HG03095 (cell line): ENCODE measurements around the gene CDKN2B.
"Not testable (repeated sequence)": the region's sequence is repeated elsewhere in the genome, so short reads cannot be mapped to it uniquely, and the experiment has no call there.

Source experiments
- ATAC-seq: cut with Tn5 transposase; IDR thresholded peaks from one replicate; pipeline ENCODE4 v1.9.1; 2021; ENCODE audit warnings: moderate library complexity; ENCODE audit not compliant: unreplicated experiment

Gene CDKN2B

DNA sequence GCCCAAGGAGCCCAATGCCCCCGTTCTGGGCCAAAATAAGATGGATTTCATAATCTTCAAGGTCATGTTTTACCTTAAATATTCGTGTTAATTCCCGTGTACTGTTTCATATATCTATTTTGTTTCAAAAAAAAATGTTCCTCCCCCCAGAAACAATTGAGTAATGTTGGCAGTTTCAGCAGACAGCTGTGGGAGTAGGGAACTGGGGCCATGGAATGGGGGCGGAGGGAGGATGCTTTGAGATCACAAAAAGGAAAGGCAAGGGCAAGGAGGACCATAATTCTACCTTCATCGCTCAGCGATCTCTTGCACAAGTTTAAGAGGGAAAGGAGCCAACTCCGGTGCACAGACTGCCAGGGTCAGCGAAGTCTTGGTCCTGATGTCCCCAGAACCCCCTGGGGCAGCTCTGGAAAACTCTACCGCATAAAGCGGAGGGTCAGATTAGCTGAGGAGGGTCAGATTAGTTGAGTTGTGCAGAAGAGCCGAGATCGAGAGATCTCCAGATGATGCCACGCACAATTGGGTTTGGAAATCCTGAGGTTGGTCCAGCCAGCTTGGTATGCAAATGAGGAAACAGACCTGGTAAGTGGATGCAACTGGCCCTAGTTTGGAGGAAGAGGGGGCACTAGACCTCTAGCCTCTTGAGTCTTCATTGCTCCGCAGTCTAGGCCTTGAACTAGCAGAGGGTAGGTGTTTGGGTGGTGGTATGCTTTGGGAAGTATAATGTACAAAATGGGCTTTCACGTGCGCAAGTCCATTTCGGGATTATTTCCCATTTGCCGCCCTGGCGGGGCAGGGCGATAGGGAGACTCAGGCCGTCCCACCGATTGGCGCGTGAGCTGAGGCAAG is 38.9 kb downstream of the CDKN2B start:
- ATAC-seq, result no peak

DNA sequence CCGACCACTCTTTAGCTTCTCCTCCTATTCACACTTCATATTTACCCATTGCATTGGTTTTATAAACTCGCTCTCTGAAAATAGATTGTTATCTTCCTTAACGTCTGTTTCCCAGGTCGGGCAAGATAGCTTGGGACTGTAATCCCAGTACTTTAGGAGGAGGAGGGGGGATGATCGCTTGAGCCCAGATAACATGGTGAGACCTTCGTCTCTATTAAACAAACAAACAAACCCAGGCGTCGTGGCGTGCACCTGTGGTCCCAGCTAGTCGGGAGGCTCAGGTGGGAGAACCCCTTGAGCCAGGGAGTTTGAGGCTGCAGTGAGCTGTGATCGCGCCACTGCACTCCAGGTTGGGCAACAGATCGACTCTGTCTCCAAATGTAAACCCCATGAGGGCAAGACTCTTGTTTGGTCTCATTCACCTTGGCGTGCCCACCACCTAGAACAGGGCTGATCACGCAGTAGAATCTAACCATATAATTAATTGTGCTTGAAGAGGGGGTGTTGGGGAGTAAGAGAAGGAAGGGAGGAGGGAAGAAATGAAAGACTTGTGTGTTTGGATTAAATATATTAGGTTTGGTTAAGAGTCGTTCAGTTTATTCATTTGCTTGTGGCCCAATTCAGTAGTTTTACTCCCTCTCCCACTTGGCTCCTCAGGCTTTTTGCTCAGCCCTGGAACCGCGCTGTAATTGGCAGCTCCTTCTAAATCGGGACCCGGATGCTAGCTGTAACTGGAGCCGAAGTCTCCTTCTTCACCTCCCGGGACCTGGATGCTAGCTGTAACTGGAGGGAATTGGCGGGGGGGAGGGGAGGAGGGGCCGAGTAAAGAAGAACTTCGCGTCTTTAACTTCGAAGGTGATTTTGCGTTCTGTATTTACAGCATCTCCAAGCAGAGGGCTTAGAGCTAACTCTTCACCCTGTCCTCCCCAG is 39.8 kb downstream of the CDKN2B start:
- ATAC-seq, result no peak

DNA sequence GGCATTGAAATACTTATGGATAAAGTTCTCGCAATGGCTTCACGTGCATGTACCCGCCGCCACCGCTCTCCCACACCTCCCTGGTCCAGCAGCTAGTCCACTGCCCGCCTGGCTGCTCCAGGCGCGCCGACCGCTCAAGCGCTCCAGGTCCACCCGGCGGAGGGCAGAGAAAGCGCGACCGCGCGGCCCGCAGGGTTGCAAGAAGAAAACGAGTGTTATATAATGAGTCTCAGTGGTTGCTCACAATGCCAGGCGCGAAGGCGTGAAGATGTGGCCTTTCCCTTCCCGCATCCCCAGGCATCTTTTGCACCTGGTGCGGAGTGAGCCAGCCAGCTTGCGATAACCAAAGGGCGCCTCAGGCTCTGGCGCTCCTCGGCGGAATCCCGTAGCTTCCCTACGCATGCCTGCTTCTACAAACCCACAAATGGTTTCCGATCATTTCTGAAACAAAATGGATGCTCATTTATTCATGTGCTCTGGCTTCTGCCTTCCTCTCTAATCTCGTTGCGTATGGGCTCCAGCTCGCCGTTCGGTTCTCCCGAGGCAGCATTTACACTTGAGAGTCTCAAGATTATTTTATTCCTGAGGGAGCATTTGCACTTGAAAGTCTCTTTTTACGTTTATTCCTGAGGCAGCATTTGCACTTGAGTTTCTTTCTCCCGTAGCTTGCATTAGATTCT is 40.6 kb downstream of the CDKN2B start:
- ATAC-seq, result no peak

DNA sequence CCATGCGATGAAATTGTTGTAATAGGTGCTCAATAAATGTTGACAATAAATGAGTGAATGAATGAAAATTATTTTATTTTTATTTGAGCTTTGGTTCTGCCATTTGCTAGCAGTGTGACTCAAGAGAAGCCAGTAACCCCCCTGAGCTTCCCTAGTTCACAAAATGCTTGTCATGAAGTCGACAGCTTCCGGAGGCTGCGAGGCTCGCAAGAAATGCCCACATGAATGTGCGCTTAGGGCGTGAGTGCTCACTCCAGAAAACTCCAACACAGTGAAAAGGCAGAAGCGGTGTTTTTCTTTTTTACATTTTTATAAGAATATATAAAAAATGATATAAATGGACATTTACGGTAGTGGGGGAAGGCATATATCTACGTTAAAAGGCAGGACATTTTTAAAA is 41.4 kb downstream of the CDKN2B start:
- ATAC-seq, result no peak

DNA sequence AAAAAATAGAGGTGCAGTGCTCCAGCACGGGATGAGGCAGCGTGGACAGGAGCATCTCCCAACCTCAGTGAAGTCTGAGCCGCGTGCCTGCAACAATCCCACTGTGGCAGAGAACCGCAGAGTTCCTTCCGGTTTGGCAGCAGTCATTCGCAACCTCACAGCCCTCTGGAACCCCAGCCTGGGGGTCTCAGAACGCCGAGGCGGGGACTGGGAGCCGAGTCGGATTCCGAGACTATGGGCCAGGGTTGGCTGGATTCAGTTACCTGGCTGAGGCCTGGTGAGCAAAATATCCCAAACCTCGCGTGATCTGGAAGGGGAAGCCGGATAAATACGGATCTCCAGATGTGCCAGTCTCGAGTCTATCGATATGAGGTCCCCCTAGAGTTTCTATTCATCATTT is 41.9 kb downstream of the CDKN2B start:
- ATAC-seq, result no peak

DNA sequence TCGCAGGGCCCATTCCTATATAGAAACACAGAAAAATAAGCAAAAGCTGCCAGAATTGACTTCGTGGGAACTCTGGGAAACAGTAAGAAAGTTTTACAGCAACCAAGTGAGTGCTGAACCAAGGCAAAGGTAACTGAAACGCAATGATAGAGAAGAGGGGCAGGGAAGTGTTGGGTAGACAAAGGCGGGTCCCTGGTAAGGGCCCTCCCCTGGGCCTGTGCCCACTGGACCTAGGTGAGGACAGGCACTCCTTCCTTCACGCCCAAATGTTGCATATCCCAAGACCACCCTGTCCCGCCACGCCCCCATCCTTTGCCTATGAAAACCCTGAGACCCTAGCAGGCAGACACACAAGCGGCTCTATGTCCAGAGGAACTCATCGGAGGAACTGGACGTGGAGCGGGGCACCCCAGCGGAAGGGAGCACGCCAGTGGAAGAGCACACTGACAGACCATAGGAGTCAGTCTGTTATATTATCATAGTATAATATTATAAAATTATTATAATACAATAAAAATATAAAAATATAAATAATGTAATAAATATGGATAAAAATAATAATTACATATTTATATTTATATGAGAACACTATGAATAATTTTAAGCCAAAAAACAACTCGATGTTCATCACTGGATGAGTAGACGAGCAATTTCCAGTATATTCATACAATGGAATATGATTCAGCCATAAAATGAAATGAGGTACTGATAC is 42.8 kb downstream of the CDKN2B start:
- no peak for ATAC-seq

DNA sequence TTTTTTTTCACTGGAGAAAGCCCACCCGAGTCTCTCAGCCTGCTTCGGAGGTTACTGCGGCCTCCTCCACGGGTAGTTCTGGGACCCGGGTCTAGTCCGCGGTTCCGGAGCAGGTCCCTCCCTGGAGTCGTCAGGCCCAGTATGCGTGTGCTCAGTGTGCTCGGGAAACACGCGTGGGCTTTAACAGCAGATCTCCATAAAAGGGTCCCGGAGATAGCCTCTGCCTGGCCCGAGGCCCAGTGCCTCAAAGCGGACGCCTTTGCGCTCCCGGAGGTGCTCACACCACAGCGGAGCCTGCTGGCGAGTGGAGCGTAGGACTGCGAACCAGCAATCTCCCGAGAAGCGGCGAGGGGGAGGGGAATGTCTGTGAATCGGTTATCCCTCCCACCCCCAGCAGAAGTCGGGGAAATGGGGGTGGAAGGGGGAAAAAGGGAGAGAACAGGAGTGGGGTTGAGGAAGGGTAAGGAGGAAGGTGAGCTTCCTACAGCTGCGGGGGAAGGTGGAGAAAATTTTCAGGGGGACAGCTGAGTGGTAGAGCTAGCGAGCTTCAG is 43.6 kb downstream of the CDKN2B start:
- peak; percentile 88 for ATAC-seq

DNA sequence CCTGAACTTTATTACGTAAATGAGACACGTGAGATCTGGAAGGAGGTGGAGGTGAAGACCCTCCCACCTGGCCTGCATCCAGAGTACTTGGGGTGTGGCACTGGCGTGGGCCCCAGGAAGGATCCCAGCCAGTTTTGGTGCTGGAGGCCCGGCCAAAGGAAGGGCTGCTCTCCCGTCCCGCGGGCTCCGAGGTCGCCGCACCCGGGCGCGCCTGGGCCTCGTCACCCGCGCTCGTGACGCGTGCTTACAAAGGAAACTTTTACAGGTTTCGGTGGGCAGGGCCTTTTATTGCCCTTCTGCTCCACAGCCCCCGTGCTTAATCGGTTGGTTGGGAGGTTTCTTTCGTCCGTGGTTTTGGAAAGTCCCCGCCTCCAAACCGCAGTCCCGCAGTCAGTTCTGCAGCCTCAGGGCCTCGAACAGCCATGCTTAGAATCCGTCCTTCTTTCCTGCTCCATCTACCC is 44.1 kb downstream of the CDKN2B start:
- ATAC-seq, result peak; percentile 65

DNA sequence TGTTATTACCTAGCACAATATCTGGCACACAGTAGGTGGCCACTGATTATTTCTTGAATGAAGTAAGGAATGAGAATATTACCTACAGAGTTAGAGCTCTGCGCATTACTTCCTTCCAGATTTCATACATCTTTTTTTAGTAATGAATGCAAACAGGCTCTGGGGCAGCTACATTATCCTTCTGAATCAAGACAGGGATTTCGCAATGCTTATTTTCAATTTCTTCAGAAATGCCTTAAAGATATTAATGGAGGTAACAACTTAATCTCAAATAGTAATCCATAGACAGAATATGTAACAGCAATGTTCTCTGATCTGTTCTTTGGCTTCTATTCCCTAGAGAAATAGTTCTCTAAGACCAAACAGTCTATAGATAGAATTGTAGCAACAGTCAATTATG is 47.5 kb downstream of the CDKN2B start:
- ATAC-seq, result no peak

DNA sequence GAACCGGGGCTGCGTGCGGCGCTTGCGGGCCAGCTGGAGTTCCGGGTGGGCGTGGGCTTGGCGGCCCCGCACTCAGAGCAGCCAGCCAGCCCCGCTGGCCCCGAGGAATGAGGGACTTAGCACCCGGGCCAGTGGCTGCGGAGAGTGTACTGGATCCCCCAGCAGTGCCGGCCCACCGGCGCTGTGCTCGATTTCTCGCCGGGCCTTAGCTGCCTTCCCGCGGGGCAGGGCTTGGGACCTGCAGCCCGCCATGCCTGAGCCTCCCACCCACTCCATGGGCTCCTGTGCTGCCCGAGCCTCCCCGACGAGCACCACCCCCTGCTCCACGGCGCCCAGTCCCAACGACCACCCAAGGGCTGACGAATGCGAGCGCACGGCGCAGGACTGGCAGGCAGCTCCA is 49.8 kb downstream of the CDKN2B start:
- ATAC-seq, result not testable (repeated sequence)

DNA sequence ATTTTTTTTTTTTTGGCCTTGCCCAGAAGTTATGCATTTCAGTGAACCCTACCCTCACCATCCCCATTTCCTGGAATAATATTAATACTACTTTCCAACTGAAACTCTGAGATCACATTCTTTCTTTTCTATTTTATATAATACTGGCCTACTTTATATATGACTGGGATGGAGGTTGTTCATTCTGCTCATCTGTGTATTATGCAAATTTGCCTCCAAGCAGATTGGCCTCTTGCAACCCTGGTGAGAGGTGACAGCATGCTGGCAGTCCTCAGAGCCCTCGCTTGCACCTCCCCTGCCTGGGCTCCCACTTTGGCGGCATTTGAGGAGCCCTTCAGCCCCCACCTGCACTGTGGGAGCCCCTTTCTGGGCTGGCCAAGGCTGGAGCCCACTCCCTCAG is 50.3 kb downstream of the CDKN2B start:
- ATAC-seq, result no peak
